Measurements from ENCODE around the gene AHR.
A peak's percentile ranks its signal among the peaks of the same experiment; 100 is the strongest.
"Not testable (repeated sequence)": the region's sequence is repeated elsewhere in the genome, so short reads cannot be mapped to it uniquely, and the experiment has no call there.

The AHR gene

DNA sequence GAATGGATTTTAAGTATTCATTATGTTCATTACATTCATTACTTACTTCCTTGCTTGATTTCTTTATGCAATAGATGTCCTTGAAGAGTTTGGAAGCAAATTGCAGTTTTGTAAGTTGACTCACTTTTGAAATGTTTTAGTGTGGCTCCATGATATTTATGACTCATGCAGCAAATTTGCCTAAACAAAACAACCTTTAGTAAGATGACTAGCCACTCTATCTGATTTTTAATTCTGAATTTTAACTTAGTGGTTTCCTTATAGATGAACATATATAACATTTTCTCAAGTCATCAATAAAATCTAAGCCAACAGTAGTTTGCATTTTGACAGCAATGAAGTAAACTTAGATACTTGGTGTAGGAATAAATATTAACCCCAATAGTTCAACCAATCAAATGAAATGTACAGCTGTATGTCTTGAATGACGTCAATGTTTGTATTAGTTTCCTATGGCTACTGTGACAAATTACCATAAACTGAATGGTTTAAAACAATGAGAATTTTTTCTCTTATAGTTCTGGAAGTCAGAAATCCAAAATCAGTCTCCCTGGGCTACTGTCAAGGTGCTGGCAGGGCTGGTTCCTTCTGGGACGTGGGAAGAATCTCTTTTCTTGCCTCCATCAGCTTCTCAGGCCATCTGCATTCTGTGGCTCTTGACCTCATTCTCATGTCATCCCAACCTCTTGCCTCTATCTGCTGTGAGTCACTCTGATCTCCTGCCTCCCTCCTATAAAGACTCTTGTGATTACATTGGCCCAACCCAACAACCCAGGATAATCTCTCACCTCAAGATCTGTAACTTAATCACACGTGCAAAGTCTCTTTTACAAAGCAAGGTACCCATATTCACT lies 73.4 kb downstream of the AHR start:
- DNase-seq (ENCODE audit: extremely low read depth, insufficient read length), result no peak
- TF ChIP-seq, protein P1, sequence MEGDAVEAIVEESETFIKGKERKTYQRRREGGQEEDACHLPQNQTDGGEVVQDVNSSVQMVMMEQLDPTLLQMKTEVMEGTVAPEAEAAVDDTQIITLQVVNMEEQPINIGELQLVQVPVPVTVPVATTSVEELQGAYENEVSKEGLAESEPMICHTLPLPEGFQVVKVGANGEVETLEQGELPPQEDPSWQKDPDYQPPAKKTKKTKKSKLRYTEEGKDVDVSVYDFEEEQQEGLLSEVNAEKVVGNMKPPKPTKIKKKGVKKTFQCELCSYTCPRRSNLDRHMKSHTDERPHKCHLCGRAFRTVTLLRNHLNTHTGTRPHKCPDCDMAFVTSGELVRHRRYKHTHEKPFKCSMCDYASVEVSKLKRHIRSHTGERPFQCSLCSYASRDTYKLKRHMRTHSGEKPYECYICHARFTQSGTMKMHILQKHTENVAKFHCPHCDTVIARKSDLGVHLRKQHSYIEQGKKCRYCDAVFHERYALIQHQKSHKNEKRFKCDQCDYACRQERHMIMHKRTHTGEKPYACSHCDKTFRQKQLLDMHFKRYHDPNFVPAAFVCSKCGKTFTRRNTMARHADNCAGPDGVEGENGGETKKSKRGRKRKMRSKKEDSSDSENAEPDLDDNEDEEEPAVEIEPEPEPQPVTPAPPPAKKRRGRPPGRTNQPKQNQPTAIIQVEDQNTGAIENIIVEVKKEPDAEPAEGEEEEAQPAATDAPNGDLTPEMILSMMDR (IDR thresholded peaks at IDR 0.05; ENCODE audit: insufficient read depth, low read length, poor library complexity, severe bottlenecking), result no peak
- H3K4me3 ChIP-seq (replicated peaks; ENCODE audit: low read depth, low read length), result no peak overlapping the region
- H3K27me3 ChIP-seq (replicated peaks; ENCODE audit: control insufficient read depth, insufficient read depth, low read length), result no peaks in the 10 kb centered on the region
- H3K36me3 ChIP-seq (ENCODE audit: control insufficient read depth, insufficient read depth, low read length), result no peaks in the 10 kb centered on the region

DNA sequence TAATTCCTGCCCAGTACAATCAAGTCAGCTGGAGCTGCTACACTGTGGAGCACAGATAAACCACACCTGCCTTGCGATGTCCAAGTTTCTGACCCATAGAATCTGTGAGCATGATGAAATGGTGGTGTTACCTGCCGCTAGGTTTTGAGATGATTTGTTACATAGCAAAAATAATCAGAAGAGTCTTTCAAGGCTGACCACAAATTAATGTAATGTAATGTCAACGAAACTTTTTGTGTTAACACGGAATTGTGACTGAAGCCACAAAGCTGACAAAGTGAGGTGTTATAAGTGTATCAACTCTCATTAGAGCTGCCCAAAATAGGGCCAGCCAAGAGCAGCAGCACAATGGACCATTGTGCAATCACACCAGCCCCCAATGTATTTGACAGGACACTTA lies 75.7 kb downstream of the AHR start:
- Histone ChIP-seq H3K36me3 (ENCODE audit: control insufficient read depth, insufficient read depth, low read length) (no peaks in the 10 kb centered on the region), H3K27me3 (replicated peaks; ENCODE audit: control insufficient read depth, insufficient read depth, low read length) (no peaks in the 10 kb centered on the region), H3K4me3 (replicated peaks; ENCODE audit: low read depth, low read length) (no peak overlapping the region)
- no peak for DNase-seq (ENCODE audit: extremely low read depth, insufficient read length)
- TF ChIP-seq, protein P1 (IDR thresholded peaks at IDR 0.05; ENCODE audit: insufficient read depth, low read length, poor library complexity, severe bottlenecking), result no peak

DNA sequence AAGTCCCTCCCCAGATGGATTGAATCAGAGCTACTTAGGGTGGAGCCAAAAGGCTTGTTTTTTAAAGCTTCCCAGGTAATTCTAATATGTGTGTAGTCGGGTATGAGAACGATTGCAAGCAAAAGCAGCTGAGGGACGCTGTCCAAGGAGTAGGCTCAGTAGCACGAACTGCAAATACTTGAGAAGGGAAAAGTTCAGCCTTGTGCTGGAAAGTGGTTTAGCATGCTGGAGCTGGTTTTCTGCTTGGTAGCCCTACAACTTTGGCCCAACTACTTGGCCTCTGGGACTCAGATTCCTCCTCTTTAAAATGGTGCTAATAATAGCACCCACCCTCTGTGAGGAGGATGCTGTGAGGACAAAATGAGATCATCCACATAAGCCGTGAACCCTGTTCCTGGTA lies 76.2 kb downstream of the AHR start:
- Histone ChIP-seq H3K4me3 (replicated peaks; ENCODE audit: low read depth, low read length) (no peak overlapping the region), H3K36me3 (ENCODE audit: control insufficient read depth, insufficient read depth, low read length) (no peaks in the 10 kb centered on the region), H3K27me3 (replicated peaks; ENCODE audit: control insufficient read depth, insufficient read depth, low read length) (no peaks in the 10 kb centered on the region)
- no peak for DNase-seq (ENCODE audit: extremely low read depth, insufficient read length)
- TF ChIP-seq, protein P1 (IDR thresholded peaks at IDR 0.05; ENCODE audit: insufficient read depth, low read length, poor library complexity, severe bottlenecking), result no peak

DNA sequence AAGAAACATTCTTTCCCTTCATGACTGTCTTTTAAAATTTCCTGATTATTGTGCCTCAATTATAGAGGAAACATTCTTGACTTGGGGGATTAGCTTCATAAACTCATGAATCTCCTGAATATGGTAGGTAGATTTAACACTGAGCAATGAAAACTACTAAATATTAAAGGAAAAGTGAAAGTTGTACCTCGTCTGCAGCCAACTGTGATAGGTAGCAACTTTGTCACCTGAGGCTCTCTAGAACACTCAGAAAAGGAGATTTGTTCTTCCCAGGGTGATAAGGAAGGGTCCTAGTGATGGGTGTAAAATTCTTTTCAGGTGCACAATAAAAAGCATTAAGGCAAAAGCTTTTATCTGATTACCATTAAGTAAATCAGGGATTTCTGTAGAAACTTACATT lies 78.1 kb downstream of the AHR start:
- DNase-seq (ENCODE audit: extremely low read depth, insufficient read length), result no peak
- no peak overlapping the region for H3K4me3 ChIP-seq (replicated peaks; ENCODE audit: low read depth, low read length)
- TF ChIP-seq, protein P1 (IDR thresholded peaks at IDR 0.05; ENCODE audit: insufficient read depth, low read length, poor library complexity, severe bottlenecking), result no peak
- no peaks in the 10 kb centered on the region for H3K27me3 ChIP-seq (replicated peaks; ENCODE audit: control insufficient read depth, insufficient read depth, low read length)
- no peaks in the 10 kb centered on the region for H3K36me3 ChIP-seq (ENCODE audit: control insufficient read depth, insufficient read depth, low read length)

DNA sequence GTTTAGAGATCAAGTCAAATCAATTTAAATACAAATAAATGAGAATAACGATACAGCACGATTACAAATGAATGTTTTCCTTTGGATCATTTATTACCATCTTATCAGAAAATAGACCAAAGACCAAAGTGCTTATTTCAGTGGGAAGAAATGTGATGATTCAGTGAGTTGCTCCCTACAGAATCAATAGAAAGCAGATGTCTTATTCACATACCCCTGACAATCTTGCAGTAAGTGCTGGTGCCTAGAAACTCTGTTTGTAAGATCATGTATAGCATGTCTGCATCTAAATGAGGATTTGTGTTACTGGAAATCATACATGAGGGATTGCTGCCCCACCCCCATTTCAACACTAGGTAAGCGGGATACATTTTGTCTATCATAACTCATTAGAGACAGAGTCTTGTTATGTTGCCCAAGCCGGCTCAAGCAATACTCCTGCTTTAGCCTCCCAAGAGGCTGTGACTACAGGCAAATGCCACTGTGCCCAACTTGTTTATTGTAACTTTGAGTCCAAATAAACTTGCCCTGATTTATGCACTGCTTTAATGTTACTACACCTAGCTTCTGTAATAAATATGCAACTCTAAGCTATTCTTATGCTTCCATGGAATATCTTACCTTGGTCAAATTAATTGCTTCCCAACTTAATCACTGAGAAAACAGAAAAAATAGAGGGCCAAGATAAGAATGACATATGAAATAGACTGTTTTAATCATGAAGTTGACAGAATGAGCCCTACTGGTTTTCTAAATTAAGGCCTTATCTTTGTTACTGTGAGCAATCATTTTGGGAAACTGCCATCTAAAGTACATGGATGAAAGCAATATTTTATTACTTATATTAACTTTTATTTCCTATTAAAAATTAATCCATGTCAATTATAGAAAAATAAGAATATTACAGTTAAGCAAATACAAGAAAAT lies 82.5 kb downstream of the AHR start:
- no peak overlapping the region for H3K4me3 ChIP-seq (replicated peaks; ENCODE audit: low read depth, low read length)
- TF ChIP-seq, protein P1 (IDR thresholded peaks at IDR 0.05; ENCODE audit: insufficient read depth, low read length, poor library complexity, severe bottlenecking), result no peak
- no peaks in the 10 kb centered on the region for H3K36me3 ChIP-seq (ENCODE audit: control insufficient read depth, insufficient read depth, low read length)
- no peak for DNase-seq (ENCODE audit: extremely low read depth, insufficient read length)
- no peaks in the 10 kb centered on the region for H3K27me3 ChIP-seq (replicated peaks; ENCODE audit: control insufficient read depth, insufficient read depth, low read length)

DNA sequence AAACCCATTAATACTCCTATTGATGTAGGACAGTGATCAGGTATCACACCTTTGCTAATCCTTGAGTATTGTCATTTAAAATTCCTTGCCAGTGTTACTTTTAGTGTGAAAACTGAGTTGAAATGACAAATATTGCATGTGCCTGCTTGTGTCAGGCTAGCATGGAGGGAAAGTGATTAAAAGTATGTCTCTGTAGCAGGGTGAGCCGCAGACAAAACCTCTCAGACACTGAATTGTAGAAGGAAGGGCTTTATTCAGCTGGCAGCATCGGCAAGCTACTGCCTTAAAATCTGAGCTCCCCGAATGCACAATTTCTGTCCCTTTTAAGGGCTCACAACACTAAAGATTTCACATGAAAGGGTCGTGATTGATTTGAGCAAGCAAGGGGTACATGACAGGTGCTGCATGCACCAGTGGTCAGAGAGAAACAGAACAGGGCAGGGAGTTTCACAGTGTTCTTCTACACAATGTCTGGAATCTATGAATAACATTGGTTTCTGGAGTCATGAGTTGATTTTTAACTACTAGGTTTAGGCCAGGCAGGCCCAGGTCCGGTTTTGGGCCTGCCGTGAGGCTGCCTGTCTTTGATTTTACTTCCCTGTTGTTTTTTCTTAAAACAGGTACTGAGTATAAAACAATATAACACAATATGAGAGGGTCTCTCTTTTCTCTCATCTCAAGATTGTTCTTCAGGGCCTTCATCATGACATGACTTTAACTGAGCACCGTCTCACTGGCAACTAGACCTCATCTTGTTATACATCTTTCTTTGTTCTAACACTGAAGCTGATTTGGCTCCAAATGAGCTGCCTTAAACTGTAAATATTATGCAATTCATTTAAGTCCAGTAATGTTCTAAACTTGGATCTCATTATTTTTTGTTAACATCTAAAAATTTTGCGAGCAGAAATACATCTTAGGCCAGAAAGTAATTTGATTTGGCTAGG lies 84.2 kb downstream of the AHR start:
- H3K4me3 ChIP-seq (replicated peaks; ENCODE audit: low read depth, low read length); H3K36me3 ChIP-seq (ENCODE audit: control insufficient read depth, insufficient read depth, low read length); H3K27me3 ChIP-seq (replicated peaks; ENCODE audit: control insufficient read depth, insufficient read depth, low read length): not testable (repeated sequence)
- DNase-seq (ENCODE audit: extremely low read depth, insufficient read length), result peak; percentile 9

All from GM06990 (cell line).